AG10803 (cell line): Measurements from ENCODE around the gene THRB.

Source experiments
- DNase-seq: peaks from one replicate; pipeline ENCODE4 v3.0.0; 2010; ENCODE audit warnings: low read depth
- H3K4me3 ChIP-seq: 2 replicates; pipeline ENCODE4 v1.5.1; 2011; ENCODE audit warnings: mild to moderate bottlenecking, low read length, control low read depth
- CTCF ChIP-seq: conservative IDR thresholded peaks from 2 replicates; pipeline ENCODE4 v1.5.1; 2011; ENCODE audit warnings: mild to moderate bottlenecking, low read length, control low read depth, inconsistent platforms

The THRB gene

GRCh38 chr3:24361623-24362022 lies 133.0 kb downstream of the THRB start:
- H3K4me3 ChIP-seq = no peak overlapping the region
- TF ChIP-seq CTCF = no peak
- DNase-seq = no peak

GRCh38 chr3:24360957-24361356 lies 133.7 kb downstream of the THRB start:
- no peak overlapping the region for H3K4me3 ChIP-seq
- no peak for TF ChIP-seq CTCF

DNA sequence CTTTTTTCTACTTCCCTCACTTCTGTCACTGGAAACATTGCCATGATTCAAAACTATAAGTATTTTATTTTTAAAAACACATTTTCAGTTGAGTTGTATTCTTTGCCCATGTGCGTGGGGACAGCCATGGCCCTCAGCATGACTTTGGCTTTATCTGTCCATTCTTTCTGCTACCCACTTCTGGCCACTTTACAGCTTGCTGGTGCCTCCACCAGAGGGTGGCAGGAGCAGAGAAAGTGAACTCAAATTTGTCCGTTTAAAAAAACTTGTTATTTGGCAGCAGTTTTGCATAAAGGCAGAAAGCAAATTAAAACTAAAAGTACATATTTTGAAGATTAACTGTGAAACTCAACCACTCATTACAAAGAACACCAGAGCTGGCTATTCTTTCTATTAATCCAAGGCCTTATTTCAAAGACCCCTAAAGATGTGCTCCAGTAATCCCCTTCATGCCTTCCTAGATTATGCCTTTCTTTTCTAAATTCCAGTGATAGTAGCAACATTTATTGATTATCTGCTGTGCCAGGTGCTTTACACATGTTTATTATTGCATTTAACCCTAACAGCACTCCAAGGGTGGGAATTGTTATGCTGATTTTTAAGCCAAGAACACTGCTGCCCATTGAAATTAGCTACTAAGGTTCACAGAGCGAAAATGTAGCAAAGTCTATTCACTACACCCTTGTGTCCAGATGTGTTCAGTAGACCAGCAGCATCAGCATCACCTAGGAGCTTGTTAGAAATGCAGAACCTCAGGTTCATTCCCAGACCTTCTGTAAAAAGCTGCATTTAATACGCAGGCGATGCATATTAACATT lies 134.8 kb downstream of the THRB start:
- no peak overlapping the region for H3K4me3 ChIP-seq
- DNase-seq = no peak
- no peak; the same call in 1 of the 2 replicates for TF ChIP-seq CTCF

More at GRCh38 chr3:24360957-24361356, 133.7 kb downstream of the THRB start:
- DNase-seq = peak; percentile 25

GRCh38 chr3:24359102-24359501 lies 135.5 kb downstream of the THRB start:
- no peak for DNase-seq
- no peak for TF ChIP-seq CTCF
- H3K4me3 ChIP-seq = no peak overlapping the region

DNA sequence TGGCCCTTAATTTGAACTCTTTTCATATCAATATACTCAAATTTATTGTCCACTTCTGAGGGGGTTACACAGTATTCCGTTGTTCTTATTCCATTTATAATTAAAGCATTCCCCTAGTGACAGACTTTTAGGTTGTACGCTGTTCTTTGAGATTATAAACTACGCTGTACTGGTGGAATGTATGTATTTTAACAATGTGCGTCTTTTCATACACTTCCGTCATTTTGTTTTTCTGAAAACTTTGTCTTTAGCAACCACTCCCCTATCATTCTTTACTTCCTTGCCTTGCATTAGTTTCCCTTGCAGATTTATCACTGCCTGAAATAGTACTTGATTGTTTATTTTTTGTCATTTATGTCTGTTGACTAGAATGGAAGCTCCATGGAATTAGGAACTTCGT lies 137.0 kb downstream of the THRB start:
- H3K4me3 ChIP-seq = no peak overlapping the region
- no peak for TF ChIP-seq CTCF
- no peak for DNase-seq

DNA sequence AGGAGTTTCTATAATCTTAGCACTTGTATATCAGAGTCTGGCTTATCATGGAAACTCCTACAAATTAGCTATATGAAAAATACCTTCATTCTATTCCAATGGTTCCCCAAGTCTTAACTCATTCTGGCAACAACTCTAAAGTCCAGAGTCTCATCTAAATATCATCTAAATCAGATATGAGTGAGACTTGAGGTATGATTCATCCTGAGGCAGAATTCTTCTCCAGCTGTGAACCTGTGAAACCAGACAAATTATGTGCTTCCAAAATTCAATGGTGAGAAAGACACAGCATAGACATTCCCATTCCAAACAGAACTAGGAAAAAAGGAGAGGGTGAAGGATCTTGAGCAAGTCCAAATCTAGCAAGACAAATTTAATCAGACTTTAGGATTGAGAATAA lies 138.8 kb downstream of the THRB start:
- no peak for TF ChIP-seq CTCF
- no peak for DNase-seq
- no peak overlapping the region for H3K4me3 ChIP-seq

DNA sequence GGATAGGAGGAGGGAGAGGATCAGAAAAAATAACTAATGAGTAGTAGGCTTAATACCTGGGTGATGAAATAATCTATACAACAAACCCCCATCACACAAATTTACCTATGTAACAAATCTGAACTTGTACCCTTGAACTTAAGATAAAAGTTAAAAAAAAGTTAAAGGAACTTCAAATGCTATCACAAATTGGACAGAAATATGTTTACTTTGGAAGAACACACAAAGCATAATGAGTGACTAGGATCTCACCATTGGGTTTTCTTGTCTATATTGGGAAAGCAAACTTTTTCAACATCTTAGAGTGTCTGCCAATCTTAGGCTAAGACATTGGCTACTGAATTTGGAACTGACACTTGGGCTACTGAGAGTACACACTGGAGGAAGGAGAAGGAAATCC lies 140.4 kb downstream of the THRB start:
- DNase-seq = no peak

More for the DNA sequence above, 140.4 kb downstream of the THRB start:
- H3K4me3 ChIP-seq = no peak overlapping the region
- TF ChIP-seq CTCF = no peak
